PFSK-1 (cell line): ENCODE measurements around the gene SELENOI.

Source experiments
- FOXP2 ChIP-seq: optimal IDR thresholded peaks from 2 replicates; pipeline ENCODE3; 2011; ENCODE audit warnings: borderline replicate concordance, control low read depth, inconsistent platforms; ENCODE audit not compliant: insufficient read depth; ENCODE audit errors: extremely low read length, extremely low read depth
- POLR2AphosphoS5 ChIP-seq: IDR thresholded peaks from 2 replicates; pipeline ENCODE4 v1.6.1; 2012; ENCODE audit warnings: low read depth, mild to moderate bottlenecking, control low read depth, low read length, moderate library complexity
- REST ChIP-seq, 2 experiments: IDR thresholded peaks; 2 replicates each; pipeline versions ENCODE4 v1.6.1 to v1.8.0; 2011 to 2012; ENCODE audit warnings: low read depth in 2 of 2, low read length in 2 of 2, control low read depth in 1 of 2, inconsistent platforms in 1 of 2, mild to moderate bottlenecking in 1 of 2, moderate library complexity in 1 of 2; ENCODE audit not compliant: insufficient read depth in 1 of 2
- SIN3A ChIP-seq: IDR thresholded peaks from 2 replicates; pipeline ENCODE4 v1.6.1; 2012; ENCODE audit warnings: mild to moderate bottlenecking, low read length, moderate library complexity, borderline replicate concordance; ENCODE audit not compliant: insufficient read depth
- TAF1 ChIP-seq: IDR thresholded peaks from 2 replicates; pipeline ENCODE4 v1.6.1; 2012; ENCODE audit warnings: low read length, control low read depth, borderline replicate concordance; ENCODE audit not compliant: insufficient read depth

Gene SELENOI

GRCh38 chr2:26312471-26312870 is 33.5 kb upstream of the SELENOI start:
- no peak for TF ChIP-seq REST (IDR thresholded peaks at IDR 0.05; ENCODE audit: insufficient read depth in 1 of 2, low read depth in 2 of 2, low read length in 2 of 2)
- no peak for TF ChIP-seq POLR2AphosphoS5

GRCh38 chr2:26313446-26313845 is 32.5 kb upstream of the SELENOI start:
- TF ChIP-seq SIN3A (no peak), POLR2AphosphoS5 (no peak), REST (IDR thresholded peaks at IDR 0.05; ENCODE audit: insufficient read depth in 1 of 2, low read depth in 2 of 2, low read length in 2 of 2) (no peak), FOXP2 (no peak), TAF1 (no peak)

GRCh38 chr2:26314243-26314642 is 31.7 kb upstream of the SELENOI start:
- no peak for TF ChIP-seq POLR2AphosphoS5
- TF ChIP-seq REST (IDR thresholded peaks at IDR 0.05; ENCODE audit: insufficient read depth in 1 of 2, low read depth in 2 of 2, low read length in 2 of 2), result no peak
- TF ChIP-seq SIN3A, result no peak
- TF ChIP-seq TAF1, result no peak
- TF ChIP-seq FOXP2, result no peak

- TF ChIP-seq POLR2AphosphoS5, result no peak
- TF ChIP-seq REST (IDR thresholded peaks at IDR 0.05; ENCODE audit: insufficient read depth in 1 of 2, low read depth in 2 of 2, low read length in 2 of 2), result no peak
- no peak for TF ChIP-seq SIN3A
- no peak for TF ChIP-seq FOXP2
- TF ChIP-seq TAF1, result no peak
These were observed 29.9 kb upstream of the SELENOI start for GRCh38 chr2:26316041-26316440.

- TF ChIP-seq FOXP2 (no peak), REST (IDR thresholded peaks at IDR 0.05; ENCODE audit: insufficient read depth in 1 of 2, low read depth in 2 of 2, low read length in 2 of 2) (no peak), TAF1 (no peak), POLR2AphosphoS5 (no peak), SIN3A (no peak)
These were observed 29.1 kb upstream of the SELENOI start for GRCh38 chr2:26316845-26317244.
